22Rv1 (cell line): ENCODE results near the gene MAML3.

Experiments
- H3K27ac ChIP-seq: fragments of 450-650 bp; 2 replicates; pipeline ENCODE4 v1.5.1; 2017
- CTCF ChIP-seq: fragments of 450-650 bp; IDR thresholded peaks from 2 replicates; pipeline ENCODE4 v1.5.1; 2017; ENCODE audit warnings: mild to moderate bottlenecking
- ZFX ChIP-seq: fragments of 450-650 bp; IDR thresholded peaks from 2 replicates; pipeline ENCODE4 v1.6.1; 2017; ENCODE audit warnings: antibody characterized with exemption, borderline replicate concordance

MAML3 gene

GRCh38 chr4:139732991-139733570, 420.9 kb downstream of the MAML3 start:
- TF ChIP-seq ZFX (no peak), CTCF (no peak)
- no peak overlapping the region for H3K27ac ChIP-seq

GRCh38 chr4:139728840-139729239, 425.1 kb downstream of the MAML3 start:
- H3K27ac ChIP-seq: no peak overlapping the region
- no peak for TF ChIP-seq CTCF
- no peak for TF ChIP-seq ZFX

- no peak overlapping the region for H3K27ac ChIP-seq
- no peak for TF ChIP-seq CTCF
- no peak for TF ChIP-seq ZFX
Observed at GRCh38 chr4:139728146-139728545, 425.8 kb downstream of the MAML3 start.

- no peak overlapping the region for H3K27ac ChIP-seq
- TF ChIP-seq CTCF: no peak
- TF ChIP-seq ZFX: no peak
Observed at GRCh38 chr4:139726615-139727014, 427.4 kb downstream of the MAML3 start.

GRCh38 chr4:139725236-139725635, 428.7 kb downstream of the MAML3 start:
- TF ChIP-seq CTCF (no peak), ZFX (no peak)
- H3K27ac ChIP-seq: no peak overlapping the region

GRCh38 chr4:139721789-139722188, 432.2 kb downstream of the MAML3 start:
- no peak overlapping the region for H3K27ac ChIP-seq

More at GRCh38 chr4:139721789-139722188, 432.2 kb downstream of the MAML3 start:
- TF ChIP-seq ZFX (no peak), CTCF (no peak)
